DMS53 treated with DMSO at 0.1 percent for 48 hours (cell line): ENCODE data around the gene GLUL.
"Not testable (repeated sequence)": the region's sequence is repeated elsewhere in the genome, so short reads cannot be mapped to it uniquely, and the experiment has no call there.

ENCODE experiments used
- DNase-seq: peaks from one replicate; lab custom pipeline; 2025; ENCODE audit not compliant: unreplicated experiment; lab: John Stamatoyannopoulos, UW

Gene GLUL

DNA sequence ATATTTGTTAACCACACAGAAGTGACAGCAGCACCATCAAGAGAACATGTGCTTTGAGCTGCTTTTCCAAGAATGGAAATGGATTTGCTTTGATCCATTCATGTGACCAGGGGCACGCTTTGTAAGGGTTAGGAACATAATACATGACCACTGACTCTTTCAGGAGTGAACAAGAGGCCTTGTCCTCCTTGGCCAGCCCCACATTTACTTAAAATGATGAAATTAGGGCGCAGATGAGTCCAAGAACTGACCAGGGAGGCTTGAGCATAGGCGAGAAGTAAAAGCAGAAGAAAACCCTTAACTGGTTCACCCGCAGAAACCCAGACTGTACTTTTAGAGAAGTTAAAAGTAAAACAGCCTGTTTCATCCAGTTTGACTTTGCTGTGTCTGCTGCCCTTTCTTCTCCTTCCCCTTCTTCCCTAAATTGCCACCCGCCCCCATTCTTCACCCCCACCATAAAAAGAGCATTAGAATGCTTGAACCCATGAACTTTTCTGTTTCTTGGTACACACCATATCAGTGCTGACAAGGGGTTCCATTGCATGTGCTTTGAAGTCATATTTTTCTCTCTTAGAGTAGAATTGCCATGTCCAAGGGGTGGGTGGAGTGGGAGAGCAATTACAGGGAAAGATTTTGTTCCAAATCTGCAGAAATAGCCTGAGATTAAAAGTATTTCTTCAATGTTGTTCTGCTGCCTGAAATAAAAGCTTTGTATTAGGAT lies 2.6 kb upstream of the GLUL start:
- no peak for DNase-seq

DNA sequence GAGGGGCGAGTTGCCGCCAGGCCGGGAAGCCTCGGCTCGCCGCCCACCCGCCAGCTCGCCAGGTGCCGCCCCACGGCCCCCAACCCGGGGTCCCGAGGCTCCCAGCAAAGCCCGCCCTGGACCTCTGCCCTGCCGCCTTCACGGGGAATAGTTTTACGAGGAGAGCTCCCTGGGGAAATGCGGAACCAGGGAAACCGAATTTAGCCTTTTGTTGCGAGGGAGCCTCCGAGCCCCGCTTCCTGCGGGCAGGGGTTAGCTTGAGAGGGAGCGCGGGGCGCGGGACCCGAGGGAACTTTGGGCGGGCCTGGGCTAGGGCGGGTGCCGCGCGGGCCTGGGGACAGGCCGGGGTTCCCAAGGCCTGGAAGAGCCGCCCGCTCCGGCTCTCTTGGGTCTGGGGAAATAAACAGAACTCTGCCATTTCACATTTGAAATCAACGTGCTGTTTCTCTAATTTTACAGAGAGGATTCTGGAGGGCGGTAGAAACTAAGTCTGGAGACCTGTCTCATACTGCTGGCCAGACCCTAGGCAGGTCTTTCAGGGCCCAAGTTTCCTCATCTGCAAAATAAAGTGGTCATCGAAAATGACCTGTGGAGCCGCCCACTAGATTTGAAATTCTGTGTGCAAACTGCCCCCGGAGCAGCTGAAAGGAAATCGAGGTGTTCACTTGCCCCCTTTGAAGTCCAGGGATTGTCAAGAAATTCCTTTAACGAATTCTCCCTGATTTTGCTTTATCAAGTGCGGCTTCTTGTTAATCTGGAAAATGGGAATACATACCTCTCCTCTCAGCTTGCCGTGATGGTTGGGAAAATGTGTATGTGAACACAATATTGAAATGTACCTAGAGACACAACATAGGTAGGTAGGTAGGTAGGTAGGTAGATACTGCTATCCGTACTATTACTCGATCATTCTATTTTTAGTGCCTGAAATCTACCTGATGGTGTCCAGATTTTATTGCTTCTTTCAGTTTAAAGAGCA lies 749 bp upstream of the GLUL start:
- DNase-seq = peak; percentile 41

- no peak for DNase-seq
Measured at GRCh38 chr1:182391028-182391361, 595 bp downstream of the GLUL start.

DNA sequence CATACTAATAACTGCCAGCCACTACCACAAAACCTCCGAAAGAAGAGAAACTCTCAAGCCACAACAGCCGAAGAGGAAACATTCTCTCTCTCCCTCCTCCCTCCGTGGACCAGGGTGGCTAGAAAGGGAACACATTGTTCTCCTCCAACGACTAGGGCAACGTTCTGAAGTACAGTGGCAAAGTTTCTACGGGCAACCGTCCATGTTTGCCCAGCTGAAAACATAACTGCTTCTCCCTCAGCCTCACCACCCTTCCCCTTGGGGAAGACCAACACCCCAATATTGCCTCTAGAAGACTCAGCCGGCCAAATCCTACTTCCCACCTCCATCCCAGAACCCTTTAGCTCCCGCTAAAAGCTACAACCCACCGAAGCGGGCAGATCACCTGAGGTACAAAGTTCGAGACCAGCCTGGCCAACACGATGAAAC lies 2.0 kb downstream of the GLUL start:
- DNase-seq = no peak

DNA sequence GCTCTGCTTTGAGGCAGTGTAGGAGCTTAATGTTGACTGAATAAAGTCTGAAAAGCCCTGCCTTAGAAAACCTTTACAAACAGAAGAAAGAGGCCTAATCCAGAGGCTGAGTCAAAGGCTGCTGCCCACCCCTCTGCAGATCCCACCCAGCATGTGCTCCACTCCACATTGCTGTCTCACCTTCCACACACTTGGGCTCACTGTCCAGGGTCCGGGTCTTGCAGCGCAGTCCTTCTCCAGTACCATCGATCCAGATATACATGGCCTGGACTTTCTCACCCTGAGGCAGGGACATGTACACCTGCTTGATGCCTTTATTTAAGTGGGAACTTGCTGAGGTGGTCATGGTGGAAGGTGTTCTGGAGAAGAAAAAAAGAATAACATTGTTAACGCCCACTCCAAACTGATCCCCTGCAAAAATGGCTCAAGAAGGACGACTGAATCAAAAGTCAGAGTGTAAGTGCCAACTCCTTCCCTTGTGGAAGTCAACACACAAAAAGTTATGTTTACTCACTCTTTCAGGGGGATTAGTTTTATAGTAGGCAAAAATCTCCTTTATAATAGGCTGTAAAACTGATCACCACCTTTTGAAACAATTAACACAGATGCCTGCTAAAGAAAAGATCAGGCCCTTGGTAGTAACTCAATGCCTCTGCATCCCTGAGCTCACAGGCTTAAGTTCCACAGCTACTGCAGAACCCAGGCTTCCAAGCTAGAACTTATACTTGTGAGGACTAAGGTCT lies 3.0 kb downstream of the GLUL start:
- DNase-seq = no peak

DNA sequence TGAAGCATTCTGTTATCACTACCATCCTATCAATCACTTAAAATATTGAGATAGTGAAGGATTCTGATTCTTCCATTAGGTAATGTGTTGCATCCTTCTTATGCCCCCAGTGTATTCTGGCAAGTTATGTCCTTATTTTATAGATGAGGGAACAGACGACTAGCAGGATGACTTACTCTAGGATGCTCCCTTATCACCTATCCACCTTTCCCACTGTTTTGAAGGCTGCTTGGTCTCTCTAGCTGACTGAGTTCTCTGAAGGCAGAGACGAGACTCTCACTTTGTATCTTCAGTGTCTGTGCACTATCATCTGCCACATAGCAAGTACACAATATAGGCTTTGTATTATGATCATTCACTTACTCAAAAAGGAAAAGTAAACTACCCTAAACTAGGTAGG lies 4.0 kb downstream of the GLUL start:
- DNase-seq = no peak

DNA sequence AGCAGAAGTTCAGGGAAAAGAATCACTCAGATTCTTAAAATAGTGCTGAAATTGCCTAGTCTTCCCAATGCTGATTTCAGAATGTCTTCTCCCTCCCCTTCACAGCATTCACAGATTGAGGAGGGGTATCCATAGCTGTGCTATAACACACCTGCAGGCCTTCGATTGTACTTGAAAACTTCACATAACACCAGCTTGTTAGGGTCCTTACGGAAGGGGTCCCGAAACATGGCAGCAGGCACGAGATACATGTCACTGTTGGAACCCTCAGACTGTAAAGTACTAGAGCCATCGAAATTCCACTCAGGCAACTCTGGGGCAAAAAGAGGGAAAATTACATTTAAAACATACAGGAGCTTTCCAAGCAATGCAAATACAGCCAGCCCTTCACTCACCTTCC lies 4.6 kb downstream of the GLUL start:
- DNase-seq = no peak

DNA sequence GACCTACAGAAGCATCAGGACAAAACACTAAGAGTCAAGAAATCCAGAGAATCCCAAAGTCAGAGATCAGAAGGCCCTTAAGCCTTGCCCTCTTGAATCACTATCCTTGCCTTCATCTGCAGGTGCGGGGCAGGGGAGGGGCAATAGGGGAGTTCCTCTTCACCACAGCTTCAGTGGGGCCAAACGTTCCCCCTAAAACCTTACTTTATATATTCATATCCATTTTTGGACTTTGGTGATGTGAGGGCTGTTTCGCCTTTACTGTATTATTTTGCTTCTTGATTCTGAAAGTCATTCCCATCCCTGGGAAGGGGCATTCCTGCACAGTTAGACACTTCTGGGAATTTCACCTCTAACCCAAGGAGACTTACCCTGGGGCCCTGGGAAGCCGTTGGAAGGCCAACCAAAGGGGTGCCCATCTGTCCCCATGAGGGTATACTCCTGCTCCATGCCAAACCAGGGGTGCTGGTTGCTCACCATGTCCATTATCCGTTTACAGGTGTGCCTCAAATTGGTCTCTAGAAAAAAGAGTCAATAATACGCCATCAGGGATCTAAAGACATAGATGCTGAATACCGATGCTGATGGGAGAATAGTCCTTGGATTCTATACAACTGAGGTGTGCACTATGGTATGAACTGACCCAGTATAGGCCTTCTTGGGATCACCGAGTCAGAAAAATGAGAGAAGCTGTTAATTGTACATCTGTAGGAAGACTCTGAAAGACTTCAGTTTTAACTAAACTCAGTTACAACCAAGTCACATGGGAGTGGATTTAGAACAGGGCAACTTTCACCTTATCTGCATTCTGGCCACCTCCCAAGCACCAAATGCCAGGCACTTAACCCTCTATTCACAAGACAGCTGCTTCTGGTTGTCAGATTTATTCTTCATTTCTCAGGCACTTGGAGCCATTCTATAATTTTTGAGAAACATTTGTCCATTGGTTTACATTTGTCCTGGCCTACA lies 5.4 kb downstream of the GLUL start:
- DNase-seq = no peak

- no peak for DNase-seq
Measured at GRCh38 chr1:182384387-182384960, 7.1 kb downstream of the GLUL start.

DNA sequence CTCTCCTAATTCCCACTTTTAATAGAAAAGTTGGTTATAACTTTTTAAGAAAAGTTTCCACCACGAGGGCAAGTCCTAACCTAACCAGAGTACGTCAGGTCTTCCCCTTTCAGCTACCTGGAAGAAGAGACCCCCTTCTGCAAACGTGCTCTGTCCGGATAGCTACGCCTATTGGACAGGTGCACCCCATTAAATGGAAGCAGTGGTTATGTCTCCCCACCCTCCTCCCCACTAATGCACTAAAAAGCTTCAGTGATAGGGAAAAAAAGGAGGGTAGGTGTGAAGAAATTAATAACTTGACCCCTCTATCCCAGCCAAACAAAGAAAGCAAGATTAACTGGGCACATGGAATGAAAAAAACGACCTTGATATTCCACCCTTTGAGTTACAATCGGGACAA lies 7.7 kb downstream of the GLUL start:
- no peak for DNase-seq

DNA sequence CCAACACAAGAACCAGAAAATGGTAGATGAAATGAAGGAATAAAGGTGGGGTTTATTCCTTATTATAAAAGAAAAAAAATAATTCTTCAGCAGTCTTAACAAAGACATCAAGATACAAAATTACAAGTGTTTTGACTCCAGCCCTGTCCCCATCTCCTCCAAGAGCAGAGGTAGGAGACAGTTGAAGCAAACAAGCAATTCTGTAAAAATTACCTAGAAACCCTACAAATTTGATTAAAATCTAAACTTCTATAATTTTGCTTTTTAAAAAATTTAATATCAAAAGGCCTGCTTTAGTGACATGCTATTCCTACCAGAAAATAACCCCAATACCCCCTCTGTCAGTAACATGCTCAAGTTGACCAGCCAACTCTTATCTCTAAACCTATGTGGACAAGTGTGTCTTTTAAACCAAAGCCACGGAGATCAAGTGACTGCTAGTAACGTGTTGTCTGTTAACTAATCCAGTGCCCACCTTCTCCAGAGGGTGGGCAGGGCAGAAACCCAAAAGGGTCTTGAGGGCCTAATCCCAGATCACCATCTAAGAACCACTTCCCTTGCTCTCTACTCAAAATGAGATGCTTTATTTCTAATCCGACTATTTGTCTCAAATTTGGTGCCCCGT lies 8.4 kb downstream of the GLUL start:
- no peak for DNase-seq

DNA sequence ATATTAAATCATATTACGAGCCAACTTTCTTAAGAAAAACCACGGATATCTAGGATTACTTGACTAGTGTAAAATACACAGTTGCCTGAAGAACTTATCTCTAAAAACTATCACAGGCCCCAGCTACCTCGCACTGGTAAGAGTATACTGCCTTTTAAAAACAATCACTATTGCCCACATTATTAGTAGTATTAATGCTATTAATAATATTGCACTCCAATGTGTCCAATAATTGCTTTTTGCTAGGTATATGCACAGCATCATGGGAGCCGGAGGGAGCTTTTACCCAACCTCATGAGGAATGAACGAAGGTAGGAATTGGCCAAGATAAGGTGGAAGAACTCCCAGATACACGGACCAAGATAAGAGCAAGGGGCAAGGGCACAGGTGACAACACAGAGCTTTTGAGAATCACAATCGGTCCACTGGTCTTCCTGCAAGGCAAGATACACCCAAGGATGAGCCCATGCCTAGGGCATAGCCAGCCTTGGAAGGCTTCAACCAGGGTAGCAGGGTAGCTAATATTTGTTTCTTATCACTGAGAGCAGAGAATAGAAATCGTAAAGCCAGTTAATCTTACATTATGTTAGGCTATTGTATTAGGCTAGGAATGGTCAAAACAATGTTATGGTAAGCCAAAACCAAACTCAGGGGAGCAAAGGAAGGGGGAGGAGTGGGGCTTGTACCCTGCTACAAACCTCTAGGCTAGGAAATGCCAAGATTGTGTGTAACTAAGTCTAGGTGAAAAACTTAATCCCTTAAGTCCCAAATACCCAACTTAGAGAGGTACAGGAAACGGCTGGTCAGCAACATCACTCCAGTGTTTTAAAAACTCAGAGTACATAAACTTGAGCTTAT lies 9.4 kb downstream of the GLUL start:
- DNase-seq = no peak

- no peak for DNase-seq
Measured at GRCh38 chr1:182380199-182380598, 11.4 kb downstream of the GLUL start.

DNA sequence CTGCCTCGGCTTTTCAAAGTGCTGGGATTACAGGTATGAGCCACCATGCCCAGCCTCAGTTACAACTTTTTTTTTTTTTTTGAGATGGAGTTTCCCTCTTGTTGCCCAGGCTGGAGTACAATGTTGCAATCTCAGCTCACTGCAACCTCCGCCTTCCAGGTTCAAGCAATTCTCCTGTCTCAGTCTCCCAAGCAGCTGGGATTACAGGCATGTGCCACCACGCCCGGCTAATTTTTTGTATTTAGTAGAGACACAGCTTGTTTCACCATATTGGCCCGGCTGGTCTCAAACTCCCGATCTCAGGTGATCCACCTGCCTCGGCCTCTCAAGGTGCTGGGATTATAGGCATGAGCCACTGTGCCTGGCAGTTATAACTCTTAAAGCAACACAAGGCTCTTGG lies 11.8 kb downstream of the GLUL start:
- not testable (repeated sequence) for DNase-seq

DNA sequence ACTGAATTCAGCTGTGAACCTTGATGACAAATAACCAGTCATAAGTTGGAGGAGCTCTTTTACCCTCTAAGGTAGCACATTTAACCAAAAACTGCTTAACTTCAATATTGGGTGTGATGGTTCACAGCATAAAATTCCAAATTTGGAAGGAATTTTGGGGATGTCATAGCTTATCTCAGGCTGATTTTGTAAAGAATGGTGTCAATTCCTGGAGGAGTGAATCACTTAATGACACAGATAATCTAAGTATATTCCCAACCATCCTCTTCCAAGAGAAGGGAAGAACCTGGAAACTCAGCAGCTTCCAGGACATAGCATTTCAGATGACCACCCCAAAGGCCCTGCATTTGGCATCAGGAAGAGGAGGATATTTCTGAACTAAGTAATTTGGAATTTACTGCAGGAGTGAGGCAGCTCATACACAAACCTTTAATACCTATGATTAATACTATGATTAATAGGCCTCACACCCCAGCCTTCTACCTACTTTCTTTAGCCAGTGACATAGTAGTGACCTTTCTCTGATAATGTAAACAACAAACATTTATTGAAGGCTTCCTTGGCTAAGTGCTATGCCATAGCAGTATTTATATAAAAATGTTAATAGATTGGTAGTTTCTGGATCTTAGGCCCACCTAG lies 14.5 kb downstream of the GLUL start:
- no peak for DNase-seq

- no peak for DNase-seq
Measured at GRCh38 chr1:182374101-182374834, 17.3 kb downstream of the GLUL start.

GRCh38 chr1:182370532-182370931 lies 21.1 kb downstream of the GLUL start:
- no peak for DNase-seq

DNA sequence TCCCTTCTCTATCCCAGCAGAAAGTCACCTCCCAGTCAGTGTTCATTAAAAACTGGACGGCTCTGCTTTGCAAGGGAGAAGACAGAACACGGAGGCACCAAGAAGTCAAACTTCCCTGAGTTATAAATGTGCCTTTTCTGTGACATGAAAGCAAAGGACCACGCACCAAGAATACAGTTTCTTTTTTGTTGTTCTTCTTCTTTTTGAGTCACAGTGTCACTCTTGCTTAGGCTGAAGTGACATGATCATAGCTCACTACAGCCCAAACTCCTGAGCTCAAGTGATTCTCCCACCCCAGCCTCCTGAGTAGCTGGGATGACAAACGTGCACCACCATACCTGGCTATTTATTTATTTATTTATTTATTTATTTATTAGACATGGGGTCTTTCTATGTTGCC lies 22.7 kb downstream of the GLUL start:
- no peak for DNase-seq
